Gastroesophageal sphincter (tissue), 3 donors: Measurements from ENCODE around the gene MKNK2.

ENCODE experiments used
- POLR2A ChIP-seq, 2 donors: fragments of 450-650 bp; IDR thresholded peaks; one replicate each; pipeline ENCODE4 v1.6.1; 2017; ENCODE audit warnings: antibody characterized with exemption in 2 of 2, mild to moderate bottlenecking in 2 of 2, moderate library complexity in 1 of 2
- TF ChIP-seq, protein P1 (sequence below), 4 experiments: fragments of 200-600 bp in 2 of 4; fragments of 450-650 bp in 2 of 4; sonication (generic) in 1 of 4; IDR thresholded peaks; one replicate each; pipeline ENCODE4 v1.5.1; 2017 to 2019; ENCODE audit warnings: antibody characterized with exemption in 4 of 4, mild to moderate bottlenecking in 2 of 4, moderate library complexity in 2 of 4

DNA sequence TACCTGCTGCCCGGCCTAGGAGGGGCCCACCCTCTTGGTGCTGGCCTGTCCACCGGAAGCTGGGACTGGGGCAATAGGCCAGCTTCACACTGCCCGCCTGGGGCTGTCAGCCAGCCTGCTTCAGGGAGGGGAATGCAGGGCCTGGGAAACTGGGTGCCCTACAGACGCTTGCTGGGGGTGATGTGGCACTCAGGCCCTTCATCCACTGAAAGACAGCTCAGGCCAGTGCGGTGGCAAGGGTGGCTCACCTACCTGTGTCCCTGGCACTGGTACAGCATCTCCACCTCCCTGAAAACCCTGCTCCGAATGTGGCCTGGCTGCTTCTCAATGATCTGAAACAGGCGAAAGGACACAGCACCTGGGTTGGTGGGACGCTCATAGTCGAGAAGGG is 7.8 kb downstream of the MKNK2 start:
- TF ChIP-seq, protein P1, sequence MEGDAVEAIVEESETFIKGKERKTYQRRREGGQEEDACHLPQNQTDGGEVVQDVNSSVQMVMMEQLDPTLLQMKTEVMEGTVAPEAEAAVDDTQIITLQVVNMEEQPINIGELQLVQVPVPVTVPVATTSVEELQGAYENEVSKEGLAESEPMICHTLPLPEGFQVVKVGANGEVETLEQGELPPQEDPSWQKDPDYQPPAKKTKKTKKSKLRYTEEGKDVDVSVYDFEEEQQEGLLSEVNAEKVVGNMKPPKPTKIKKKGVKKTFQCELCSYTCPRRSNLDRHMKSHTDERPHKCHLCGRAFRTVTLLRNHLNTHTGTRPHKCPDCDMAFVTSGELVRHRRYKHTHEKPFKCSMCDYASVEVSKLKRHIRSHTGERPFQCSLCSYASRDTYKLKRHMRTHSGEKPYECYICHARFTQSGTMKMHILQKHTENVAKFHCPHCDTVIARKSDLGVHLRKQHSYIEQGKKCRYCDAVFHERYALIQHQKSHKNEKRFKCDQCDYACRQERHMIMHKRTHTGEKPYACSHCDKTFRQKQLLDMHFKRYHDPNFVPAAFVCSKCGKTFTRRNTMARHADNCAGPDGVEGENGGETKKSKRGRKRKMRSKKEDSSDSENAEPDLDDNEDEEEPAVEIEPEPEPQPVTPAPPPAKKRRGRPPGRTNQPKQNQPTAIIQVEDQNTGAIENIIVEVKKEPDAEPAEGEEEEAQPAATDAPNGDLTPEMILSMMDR (IDR thresholded peaks at IDR 0.05): no peak
- TF ChIP-seq POLR2A (IDR thresholded peaks at IDR 0.05): no peak
